ENCODE measurements around the gene UNC13D.
"Not testable (repeated sequence)": the region's sequence is repeated elsewhere in the genome, so short reads cannot be mapped to it uniquely, and the experiment has no call there.

The UNC13D gene

DNA sequence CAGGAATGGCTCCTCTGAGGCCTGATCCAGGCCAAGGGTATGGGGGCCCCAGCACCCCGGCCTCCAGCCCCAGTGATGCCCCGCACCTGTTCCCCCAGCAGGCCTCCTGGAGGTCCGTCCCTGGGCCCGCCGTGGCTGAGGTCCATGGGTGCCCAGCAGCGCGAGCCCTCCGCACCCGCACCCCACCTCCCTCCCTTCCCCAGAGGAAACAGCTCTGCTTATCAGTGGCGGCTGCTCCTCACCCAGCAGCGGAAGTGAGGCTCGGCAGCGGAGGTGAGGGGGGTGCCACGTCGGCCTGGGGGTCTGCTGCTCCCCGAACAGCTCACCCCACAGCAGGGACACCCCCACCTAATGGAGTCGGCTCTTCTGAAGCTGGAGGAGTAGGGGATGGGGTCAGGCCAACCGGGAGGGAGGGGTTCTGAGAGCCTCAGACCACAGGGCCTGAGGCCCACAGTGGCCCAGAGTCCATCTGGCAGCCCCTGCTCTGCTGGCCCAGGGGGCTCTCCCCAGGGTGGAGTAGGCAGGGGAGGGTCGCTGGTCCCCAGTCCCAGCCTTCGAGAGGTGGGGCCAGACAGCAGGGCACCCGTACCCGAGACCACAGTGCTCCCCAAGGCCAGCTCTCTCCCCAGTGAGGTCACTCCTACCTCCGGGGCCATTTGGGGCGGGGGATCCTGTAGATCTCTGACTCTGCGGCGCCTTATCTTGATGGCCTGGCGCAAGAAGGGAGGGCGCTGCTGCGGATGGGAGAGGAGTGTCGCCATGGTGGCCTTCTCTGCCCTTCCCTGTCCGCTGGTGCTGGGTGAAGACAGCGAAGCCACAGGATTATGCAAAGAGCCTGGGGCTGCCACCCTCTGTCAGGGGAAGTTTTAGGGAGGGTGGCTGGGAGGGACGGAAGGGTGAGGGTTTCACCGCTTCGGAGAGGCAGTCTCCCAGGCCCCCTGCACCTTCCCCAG is at the start of gene UNC13D:
Gene UNC13D, minus strand, starts transcription at position 828 of the 953 bp plus-strand sequence. Its CDS starts 67 bp downstream, at position 761.
- peak in 3 of 4 experiments; percentile 33 to 60 (median 56) for DNase-seq

DNA sequence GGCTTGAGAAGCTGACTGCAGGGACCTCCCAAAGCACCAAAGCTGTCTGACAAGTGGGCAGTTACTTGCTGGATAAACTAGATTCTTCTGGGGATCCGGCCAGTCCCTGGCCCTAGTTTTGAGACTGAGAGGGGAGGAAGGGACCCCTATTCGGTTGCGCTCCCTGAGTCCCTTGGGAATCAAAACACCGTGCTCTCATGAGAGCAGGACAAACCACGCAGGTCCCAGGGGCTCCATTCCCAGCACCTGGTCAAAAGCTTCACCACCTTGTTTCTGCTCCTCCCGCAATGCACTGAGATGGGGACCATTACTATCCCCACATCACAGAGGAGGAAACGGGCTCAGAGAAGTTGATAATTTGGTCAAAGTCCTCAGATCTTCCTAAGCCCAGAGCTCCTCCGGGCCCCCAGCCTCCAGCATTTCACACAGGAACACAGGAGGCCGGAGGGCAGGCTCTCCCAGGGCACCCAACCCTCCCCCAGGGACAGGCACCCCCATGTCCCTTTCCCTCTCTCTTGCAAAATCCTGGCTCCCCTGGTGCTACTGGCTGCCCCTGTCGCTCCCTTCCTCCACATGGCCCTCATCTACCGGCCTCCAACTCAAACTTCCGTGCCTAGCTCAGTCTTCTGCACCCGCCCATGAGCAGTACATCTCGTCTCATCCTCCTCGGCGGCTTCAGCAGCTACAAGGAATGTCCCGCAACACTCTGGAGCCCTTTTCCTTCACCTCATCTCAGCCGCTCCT is 49.3 kb upstream of the UNC13D start:
- DNase-seq = no peak

DNA sequence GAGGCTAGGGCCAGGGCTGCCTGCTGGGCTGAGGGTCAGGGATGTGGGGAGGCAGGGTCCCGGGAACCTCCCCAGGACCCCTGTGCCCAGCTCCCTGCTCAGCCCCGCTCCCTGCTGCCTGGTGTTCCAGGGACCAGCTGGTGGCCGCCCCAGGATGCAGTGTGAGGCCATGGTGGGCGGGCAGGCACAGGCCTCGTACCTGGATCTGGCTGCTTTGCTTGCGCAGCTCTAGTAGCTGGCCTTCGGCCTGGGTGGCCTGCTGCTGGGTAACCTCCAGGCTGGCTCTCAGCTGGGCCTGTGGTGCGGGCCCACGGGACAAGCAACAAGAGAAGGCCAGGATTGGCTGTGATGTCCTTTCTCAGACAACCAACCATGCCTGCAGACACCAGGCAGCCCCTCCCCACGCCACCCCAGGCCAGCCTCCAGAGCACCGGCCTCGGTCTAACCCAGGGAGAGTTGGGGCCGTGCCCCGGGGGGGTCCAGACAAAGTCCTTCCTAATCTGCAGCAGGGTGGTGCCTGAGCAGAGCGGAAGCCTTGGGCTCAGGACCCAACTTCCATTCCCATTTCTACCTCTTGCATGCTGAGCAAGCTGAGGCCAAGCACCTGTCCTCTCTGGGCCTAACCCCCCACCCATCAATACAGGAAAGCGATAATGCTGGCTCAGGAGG is 48.5 kb upstream of the UNC13D start:
- DNase-seq = no peak

DNA sequence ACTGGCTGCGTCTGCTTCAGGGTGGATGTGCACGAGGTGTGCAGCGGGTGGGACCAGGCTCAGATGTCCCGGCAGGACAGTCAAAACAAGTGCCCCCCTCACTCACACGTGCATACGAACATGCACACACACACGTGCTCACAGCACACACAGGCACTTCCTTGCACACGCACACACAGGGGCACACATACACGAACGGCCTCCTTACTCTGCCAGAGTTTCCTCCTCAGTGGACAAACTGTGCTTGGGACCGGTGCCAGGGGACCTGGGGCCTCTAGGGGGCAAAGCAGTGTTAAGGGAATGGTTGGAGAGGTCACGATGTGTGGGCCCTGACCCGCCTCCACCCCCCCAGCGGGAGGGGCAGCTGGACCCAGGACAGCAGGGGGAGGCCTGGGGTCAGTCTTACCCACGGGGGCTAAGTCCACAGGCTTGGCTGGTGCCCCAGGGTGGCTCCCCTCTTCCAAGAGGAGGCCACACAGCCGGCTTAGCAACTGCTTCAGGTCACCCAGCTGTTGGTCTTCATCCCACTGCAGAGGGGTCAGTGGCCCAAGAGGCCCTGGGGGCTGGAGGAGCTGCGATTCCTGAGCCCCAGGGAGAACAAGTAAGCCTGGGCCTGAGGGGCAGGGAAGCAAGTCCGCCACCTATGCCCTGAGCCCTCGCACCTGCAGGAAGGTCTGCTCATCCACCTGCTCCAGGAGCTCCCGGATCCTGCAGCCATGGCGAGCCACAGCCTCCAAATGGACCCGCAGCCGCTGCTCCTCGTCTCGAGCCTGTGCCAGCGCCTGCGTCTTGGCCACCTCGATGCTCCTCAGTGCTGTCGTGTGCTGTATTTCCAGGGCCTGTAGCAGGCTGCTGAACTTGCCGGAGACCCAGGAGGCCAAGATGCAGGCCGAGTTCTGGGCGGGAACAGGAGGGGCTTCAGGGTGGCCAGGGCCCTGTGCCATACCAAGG is 47.7 kb upstream of the UNC13D start:
- no peak for DNase-seq

DNA sequence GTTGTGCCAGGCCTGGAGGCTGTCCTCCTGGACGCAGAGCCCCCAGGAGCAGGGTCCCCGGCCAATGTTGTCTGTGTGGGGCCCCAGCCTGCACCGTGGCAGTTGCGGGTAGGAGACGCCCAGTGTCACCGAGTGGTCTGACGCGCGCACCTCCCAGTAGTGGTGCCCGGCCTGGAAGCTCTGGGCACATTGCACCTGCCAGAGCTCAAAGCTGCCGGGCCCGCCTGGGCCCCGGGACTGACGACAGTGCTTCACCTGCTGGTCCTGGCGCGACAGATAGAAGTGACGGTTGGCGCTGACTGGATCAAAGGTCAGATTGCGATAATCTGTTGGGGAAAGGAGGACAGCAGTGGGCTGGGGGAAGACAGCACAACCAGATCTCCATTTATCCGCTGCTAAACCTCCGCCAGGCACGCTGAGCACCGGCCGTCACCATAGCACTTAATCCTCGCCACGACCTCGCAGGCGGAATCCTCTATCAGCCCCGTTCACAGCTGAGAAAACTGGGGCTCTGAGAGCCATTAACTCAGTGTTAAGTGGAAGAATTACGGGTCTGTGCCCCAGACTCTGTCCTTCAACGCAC is 46.9 kb upstream of the UNC13D start:
- DNase-seq = no peak

DNA sequence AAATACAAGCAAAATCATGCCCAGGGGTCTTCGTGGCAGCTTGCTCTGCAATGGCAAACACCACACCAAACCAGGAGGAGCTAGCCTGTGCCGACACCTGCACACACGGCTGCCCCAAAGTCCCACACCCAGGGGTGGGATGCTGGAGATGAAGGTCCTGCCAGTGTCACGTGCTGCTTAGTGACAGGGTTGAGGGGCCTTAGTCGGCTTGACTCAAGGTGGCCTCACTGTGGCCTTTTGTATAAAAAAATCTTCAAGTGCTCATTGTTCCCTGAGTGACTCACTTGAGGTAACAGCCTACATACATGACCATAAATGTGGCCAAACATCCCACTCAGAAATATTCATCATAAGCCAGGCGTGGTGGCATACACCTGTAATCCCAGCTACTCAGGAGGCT is 45.2 kb upstream of the UNC13D start:
- DNase-seq = no peak

DNA sequence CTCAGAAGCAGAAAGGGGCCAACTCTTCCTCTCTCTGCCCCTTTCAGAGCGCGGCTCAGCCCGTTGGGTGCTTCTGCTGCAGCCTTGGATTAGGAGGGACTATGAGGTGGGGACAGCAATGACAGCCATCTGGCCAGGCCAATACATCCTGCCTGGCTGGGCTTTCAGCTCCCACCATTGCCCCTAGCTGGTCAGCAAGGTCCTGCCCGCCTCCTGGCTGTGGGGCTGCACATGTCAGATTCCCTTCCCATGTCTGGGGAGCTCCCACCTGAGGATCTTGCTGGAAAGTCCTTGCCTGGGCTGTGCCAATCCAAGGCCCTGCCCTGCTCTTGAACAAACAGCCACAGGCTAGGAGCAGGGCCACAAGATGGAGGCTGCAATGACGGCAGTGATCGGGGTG is 44.3 kb upstream of the UNC13D start:
- DNase-seq = no peak

DNA sequence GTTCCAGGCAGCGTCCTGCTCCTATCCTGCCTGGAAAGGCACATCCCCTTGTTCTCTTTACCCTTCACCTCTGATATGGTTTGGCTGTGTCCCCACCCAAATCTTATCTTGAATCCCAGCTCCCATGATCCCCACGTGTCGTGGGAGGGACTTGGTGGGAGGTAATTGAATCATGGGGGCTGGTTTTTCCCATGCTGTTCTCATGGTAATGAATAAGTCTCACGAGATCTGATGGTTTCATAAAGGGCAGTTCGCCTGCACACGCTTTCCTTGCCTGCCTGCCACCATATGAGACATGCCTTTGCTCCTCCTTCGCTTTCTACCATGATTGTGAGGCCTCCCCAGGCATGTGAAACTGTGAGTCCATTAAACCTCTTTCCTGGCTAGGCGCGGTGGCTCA is 41.7 kb upstream of the UNC13D start:
- not testable (repeated sequence) for DNase-seq

DNA sequence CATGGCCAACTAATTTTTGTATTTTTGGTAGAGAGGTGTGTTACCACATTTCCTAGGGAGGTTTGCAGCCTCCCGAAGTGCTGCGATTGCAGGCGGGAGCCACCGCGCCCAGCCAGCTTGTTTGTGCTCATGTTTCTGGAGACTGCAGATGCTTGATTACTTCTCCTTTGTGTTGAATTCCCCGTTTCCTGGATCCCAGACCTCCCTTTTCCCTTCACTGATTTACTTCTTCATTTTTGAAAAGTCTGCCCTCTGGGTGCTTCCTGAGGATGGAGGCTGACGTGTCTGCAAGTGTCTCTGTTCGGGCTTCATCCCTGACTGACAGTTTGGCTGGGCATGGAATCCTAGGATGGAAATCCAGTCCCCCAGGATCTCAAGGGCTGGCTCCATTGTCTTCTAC is 41.2 kb upstream of the UNC13D start:
- DNase-seq = no peak

DNA sequence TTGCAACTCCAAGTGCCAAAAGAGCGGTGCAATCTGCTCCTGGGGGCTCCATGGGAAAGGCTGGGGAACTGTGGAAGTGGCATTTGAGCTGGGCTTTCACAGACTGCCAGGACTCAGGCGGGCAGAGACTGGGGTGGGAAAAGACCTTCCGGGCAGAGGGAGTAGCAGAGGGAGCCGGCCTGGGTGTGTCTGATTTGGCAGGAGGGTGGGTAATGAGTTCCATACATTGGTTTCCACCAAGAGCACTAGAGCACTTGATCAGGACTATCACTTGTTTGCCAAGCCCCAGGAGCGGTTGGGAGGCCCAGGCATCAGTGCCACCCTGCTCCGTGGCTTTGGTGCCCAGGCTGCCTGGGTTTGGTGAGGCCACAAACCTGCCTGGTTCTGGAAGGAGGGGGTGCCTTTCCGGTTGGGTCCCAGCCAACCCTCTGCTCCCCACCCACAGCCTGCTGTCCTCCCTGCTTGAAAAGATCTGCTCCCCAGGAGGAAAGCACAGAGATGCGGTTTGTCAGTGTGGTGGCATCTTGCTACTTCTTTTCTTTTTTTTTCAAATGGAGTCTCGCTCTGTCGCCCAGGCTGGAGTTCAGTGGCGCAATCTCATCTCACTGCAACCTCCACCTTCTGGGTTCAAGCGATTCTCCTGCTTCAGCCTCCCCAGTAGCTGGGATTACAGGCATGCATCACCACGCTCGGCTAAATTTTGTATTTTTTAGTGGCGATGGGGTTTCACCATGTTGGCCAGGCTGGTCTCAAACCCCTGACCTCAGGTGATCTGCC is 37.7 kb upstream of the UNC13D start:
- DNase-seq = no peak

DNA sequence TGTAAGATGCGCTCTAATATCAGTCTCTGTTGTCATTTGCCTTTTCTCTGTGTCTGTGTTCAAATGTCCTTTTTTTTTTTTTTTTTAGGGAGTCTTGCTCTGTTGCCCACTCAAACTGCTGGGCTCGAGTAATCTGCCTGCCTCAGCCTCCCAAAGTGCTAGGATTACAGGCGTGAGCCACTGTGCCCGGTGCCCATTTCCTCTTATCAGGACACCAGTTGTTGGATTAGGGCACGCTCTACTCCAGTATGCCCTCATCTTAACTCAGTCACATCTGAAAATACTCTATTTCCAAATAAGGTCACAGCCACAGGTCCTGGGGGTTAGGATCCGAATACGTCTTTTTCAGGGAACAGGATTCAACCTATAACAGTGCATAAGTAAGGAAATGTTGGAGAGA is 36.1 kb upstream of the UNC13D start:
- no peak for DNase-seq

DNA sequence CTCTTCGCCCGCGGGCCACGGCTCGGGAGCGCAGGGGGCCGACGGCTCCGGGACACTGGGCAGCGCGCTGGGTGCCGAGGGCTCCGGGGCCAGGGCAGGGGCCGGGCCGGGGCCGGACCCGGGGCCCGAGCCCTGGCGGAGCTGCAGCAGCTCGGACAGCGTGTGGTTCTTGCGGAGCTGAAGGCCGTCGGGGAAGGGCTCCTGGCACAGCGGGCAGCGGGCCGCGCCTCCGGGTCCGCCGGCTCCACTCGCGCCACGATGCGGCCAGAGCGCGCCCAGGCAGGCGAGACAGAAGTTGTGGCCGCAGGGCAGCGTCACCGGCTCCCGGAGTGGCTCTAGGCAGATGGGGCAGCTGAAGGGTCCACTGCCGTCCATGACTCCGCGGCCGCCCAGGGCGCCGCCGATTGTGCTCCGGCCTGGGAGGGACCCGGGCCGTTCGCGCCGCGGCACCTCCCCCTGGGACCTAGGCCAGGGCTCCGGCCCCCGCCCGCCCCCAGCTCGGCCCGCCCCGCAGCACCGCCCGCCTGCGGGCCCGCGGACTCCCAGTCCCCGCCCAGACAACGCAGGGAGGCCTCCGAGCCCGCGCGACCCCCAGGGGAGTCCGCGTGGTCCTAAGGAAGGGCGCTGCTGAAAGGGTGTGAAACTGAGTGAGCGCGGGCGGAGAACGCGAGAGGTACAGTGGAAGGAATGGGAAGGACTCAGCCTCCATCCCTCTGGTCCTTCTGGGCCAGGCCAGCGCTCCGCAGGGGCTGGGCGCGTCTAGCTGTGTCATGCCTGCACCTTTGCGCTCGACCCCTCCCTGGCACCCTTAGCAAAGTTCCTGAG is 34.2 kb upstream of the UNC13D start, which contains the start of gene TRIM47:
Gene TRIM47, minus strand, starts transcription at position 408 of the 825 bp plus-strand sequence. Its CDS starts 33 bp downstream, at position 375.
- no peak for DNase-seq

DNA sequence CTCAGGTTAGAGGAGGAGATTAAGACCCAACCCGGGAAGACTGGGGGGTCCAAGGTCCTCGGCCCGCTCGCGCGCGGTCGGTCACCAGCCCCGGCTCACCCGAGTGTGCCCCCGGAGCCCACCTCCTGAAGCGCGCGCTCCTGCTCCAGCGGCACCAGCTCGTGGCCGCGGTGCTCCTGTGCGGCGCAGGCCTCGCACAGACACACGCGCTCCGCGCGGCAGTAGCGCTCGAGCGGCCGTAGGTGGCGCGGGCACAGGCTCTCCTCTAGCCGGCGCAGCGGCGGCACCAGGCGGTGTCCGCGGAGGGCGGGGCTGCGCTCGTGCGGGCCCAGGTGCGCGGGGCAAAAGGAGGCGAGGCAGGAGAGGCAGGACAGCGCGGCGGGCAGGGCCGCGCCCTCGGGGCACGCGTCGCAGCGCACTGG is 33.6 kb upstream of the UNC13D start:
- DNase-seq = peak; percentile 48 to 67 (median 54)

DNA sequence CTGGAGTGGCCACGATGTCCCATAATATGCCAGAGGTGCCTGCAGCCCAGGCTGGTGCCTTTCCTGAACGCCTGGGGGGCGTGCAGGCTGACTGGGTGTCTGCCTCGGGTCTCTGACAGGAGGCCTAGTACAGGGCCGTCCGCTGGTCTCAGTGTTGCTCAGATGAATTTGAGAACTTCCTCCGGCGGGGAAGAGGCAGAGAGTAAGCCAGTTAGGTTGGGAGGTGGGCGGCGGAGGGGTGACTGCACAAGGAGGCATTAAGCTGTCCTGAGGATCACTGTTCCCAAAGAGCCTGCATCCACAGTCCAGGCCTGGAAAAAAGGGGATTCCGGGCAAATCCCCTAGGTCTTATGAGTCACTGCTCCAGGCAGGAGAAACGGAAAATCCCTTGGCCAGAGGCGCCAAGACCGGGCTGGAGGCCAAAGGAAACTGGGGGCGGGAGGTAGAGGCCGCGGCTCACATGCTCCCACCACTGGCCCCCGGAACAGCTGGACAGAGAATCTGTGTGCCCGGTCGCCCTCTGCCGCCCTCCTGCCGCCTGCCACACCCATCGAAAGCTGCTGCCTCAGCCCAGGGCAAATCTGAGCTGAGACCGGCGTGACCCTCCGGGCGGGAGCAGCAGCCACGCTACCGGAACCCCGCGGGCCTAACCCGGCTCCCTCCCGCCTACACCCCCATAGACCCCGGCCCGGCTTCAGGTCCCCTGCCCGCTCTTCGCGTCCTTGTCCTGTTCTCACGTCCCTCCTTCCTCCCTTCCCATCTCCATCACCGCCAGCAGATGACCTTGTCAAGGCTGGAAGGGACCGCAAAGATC is 32.9 kb upstream of the UNC13D start:
- DNase-seq = no peak

DNA sequence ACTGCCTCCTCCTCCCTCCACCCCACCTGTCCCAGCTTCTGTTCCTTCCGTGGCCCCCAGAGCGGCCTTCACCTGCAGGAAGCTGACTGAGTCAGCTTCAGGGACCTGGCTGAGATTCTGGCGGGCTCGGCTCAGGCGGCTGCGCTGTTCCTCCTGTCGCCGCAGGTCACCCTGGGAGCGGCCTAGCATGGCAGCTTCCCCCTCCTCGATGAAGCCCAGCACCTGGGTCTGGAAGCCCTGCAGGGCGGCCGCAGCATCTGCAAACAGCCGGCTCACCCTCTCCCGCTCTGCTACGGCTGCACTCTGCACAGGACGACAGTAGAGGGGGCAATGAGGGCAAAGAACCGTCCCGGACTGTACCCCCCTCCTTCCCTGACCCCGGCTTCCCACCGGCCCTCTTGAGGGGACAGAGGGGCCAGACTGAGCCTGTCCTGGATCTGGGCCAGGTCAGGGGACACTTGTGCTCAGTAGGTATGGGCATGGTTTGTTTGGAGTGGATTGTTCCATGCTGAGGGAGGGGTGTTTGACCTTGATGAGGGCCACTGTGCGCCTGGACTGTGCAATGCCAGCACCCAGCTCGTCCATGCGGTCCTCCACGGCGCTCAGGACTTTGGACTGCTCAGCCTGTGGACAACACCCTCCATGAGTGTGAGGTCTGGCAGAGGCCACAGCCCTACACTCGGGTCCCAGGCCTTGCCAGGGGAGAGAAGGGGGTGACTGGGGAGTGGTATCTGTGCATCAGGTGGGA is 32.2 kb upstream of the UNC13D start:
- peak in 2 of 4 experiments; percentile 63 to 69 for DNase-seq

DNA sequence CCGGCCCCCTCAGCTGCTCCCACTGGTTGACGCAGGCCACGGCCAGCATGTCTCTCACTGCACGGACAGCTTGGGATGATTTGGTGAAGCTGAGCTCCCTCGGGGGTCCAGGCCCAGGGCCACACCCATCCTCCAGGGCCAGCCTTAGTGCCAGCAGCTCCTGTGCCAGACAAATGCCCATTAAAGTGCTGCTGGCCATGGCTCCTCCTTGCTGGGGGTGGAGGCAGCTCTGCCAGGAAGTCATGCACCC is 31.7 kb upstream of the UNC13D start:
- DNase-seq = no peak

DNA sequence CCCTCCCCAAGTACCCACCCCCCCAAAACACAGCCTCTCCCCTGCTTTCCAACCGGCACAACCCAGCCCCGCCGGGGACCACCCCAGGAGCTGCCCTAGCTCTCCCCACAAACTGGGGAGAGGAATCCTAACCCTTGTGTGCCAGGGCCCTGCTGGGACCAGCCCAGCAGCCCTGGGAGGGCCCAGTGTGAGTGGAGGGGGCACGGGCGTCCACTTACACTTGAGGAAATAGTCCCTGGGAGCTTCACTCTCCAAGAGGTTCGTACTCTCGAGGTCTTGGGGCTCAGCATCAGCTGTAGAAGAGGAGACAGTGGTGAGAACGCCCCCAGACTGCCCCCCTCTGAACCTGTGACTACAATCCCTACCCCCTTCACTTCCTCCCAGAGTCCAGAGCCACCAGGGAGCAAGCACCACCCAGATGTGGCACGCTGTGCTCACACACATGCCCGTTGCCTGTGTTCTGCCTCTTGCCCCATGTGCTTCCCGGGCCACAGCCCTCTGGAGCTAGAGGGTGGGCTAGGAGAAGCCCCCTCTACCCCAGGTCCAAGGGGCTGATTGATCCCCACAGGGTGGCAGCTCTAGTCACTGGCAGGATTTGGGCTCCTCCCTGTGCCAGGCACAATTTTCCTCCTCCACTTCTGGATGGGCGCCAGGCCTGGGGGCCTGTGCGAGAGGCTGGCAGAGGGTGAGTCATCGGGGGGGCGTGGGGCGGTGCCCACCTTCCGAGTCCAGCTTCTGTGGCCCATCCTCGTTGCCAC is 31.2 kb upstream of the UNC13D start:
- no peak for DNase-seq

Measured in activated CD4-positive, CD25-positive, alpha-beta regulatory T cell (primary cell).